ENCODE data around the gene PHB1. TPM values are rescaled to one million over a fixed set of nuclear protein-coding genes. Genes with fewer than 3 reads are reported as not detected.

The PHB1 gene
- total RNA-seq, 1 experiment from 2014 or later, result 325 TPM

DNA sequence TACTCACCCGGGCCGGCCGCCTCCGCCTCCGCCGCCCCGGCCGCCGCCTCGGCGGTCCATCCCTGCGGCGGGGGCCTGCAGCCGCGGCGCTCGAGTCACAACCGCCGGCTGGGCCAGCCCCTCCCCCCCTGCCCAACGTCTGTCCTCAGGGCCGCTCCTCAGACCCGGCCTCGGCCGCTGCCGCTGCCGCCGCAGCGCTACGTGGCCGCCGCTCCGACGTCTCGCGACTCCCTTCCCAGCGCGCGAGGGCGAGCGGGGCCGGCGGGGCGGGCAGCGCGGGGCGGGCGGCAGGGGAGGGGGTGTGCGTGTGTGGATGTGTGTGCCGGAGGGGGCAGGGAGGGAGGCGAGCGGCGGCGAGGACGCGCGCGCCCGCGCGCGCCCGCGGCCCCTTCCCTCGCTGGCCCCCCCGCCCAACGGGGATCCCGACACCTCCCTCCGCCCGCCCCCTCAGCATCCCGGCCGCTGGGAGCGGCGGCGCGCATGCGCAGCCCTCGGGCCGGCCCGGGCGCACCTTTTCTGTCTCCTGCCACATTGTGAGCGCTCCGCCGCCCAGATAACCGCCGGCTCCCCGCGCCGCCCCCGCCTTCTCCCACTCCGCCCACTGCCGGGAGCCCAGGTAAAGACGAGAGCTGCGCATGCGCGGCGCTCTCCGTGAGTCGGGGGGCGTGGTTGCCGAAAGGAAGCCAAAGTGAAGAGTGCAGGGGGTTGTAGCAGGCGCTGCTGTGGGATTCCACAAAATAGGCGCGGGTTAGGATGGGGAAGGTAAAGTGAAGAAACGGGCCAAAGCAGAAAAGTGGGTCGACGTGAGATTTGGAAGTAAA is 52.6 kb downstream of the PHB1 start, which contains the start of gene ZNF652:
Gene ZNF652, minus strand, starts transcription at position 349 of the 821 bp plus-strand sequence. CDS start 44,525 bp downstream, outside the sequence.
- DNase-seq, result peak; percentile 99
- no peak within 1 kb of the TSS for H2BK15ac ChIP-seq (ENCODE audit: low read depth, low read length)
- H3K27ac ChIP-seq (ENCODE audit: insufficient read length, low read depth, low read length), result no peak within 1 kb of the TSS
- no peak within 1 kb of the TSS for H3K23ac ChIP-seq (ENCODE audit: insufficient read length, low read depth, low read length)
- no peaks in the 10 kb centered on the region for H3K4me1 ChIP-seq (ENCODE audit: insufficient read depth, low read length)
- no peak within 1 kb of the TSS for H3K56ac ChIP-seq (ENCODE audit: insufficient read length, low read depth, low read length)
- H2AK5ac ChIP-seq (ENCODE audit: insufficient read length, low read length), result no peak within 1 kb of the TSS
- Mint-ChIP-seq H3K27ac (peak within 1 kb of the TSS; percentile 94 to 97 (median 96)), H3K4me3 (peak within 1 kb of the TSS; percentile 91 to 96), H3K27me3 (ENCODE audit: low read depth) (no peaks in the 10 kb centered on the region), H3K36me3 (ENCODE audit: insufficient read depth in 1 of 3, low read depth in 3 of 3) (no peaks in the 10 kb centered on the region), H3K9me3 (no peaks in the 10 kb centered on the region), H3K4me1 (peaks cover 42 to 51% of the 10 kb centered on the region in 2 experiments)
- H3K9ac ChIP-seq (ENCODE audit: extremely low read depth, insufficient read length, low read length), result peak within 1 kb of the TSS; percentile 58
- no peaks in the 10 kb centered on the region for H3K27me3 ChIP-seq (ENCODE audit: insufficient read depth, low read length)
- TF ChIP-seq, protein P1, sequence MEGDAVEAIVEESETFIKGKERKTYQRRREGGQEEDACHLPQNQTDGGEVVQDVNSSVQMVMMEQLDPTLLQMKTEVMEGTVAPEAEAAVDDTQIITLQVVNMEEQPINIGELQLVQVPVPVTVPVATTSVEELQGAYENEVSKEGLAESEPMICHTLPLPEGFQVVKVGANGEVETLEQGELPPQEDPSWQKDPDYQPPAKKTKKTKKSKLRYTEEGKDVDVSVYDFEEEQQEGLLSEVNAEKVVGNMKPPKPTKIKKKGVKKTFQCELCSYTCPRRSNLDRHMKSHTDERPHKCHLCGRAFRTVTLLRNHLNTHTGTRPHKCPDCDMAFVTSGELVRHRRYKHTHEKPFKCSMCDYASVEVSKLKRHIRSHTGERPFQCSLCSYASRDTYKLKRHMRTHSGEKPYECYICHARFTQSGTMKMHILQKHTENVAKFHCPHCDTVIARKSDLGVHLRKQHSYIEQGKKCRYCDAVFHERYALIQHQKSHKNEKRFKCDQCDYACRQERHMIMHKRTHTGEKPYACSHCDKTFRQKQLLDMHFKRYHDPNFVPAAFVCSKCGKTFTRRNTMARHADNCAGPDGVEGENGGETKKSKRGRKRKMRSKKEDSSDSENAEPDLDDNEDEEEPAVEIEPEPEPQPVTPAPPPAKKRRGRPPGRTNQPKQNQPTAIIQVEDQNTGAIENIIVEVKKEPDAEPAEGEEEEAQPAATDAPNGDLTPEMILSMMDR (conservative IDR thresholded peaks at IDR 0.05), result no peak
- no peak within 1 kb of the TSS for H2BK5ac ChIP-seq (ENCODE audit: insufficient read length, low read length)
- no peak within 1 kb of the TSS for H4K8ac ChIP-seq (replicated peaks; ENCODE audit: insufficient read length, low read depth, low read length)
- H3K4me2 ChIP-seq (ENCODE audit: insufficient read depth, insufficient read length, low read length), result peak within 1 kb of the TSS; percentile 97
- H3K14ac ChIP-seq (ENCODE audit: insufficient read depth, low read length), result peak within 1 kb of the TSS; percentile 28
- no peak within 1 kb of the TSS for H3T11ph ChIP-seq (ENCODE audit: low read length)
- H3K4ac ChIP-seq (ENCODE audit: low read depth, low read length), result no peak within 1 kb of the TSS
- H4K91ac ChIP-seq (ENCODE audit: insufficient read length, low read depth, low read length), result no peak within 1 kb of the TSS
- no peak within 1 kb of the TSS for H2BK12ac ChIP-seq (ENCODE audit: insufficient read length, low read depth, low read length)
- no peak within 1 kb of the TSS for H2BK120ac ChIP-seq (ENCODE audit: low read depth, low read length, poor library complexity, severe bottlenecking)
- peaks cover 15% of the 10 kb centered on the region for H3K23me2 ChIP-seq (ENCODE audit: insufficient read length, low read depth, low read length, poor library complexity, severe bottlenecking)
- peaks cover 12% of the 10 kb centered on the region; the same call in 1 of the 2 replicates for H3K79me2 ChIP-seq (ENCODE audit: insufficient read depth, low read length)
- no CpG with 5 or more reads among the region's 106 CpGs for WGBS (ENCODE audit: extremely low coverage, insufficient read length, low lambda C conversion rate)
- no peak within 1 kb of the TSS for H4K5ac ChIP-seq (ENCODE audit: insufficient read length, low read depth, low read length)
- H2AFZ ChIP-seq (ENCODE audit: low read length), result no peak within 1 kb of the TSS
- H4K20me1 ChIP-seq (ENCODE audit: control insufficient read depth, insufficient read depth, insufficient read length), result no peaks in the 10 kb centered on the region
- no peaks in the 10 kb centered on the region for H3K79me1 ChIP-seq (ENCODE audit: insufficient read depth, low read depth, low read length, poor library complexity, severe bottlenecking)
- no peak within 1 kb of the TSS for H3K18ac ChIP-seq (ENCODE audit: insufficient read length, low read depth, low read length)
- no peak within 1 kb of the TSS for H2BK20ac ChIP-seq (ENCODE audit: low read depth, low read length, poor library complexity, severe bottlenecking)
- no peaks in the 10 kb centered on the region for H3K9me3 ChIP-seq (ENCODE audit: control insufficient read depth, low read depth, low read length)

All from H9 (cell line).